ENCODE data around the gene ROBO2. TPM values are rescaled to one million over a fixed set of nuclear protein-coding genes. Genes with fewer than 3 reads are reported as not detected.

The ROBO2 gene
- total and polyA plus RNA-seq, 2 experiments from 2014 or later, result 1.2 to 14.3 TPM

- DNase-seq (ENCODE audit: low spot score), result no peak
- no peaks in the 10 kb centered on the region for H3K4me1 ChIP-seq (ENCODE audit: insufficient read depth)
- no peaks in the 10 kb centered on the region for H3K36me3 ChIP-seq (replicated peaks; ENCODE audit: insufficient read depth, low read depth)
- no peak overlapping the region for H3K27ac ChIP-seq
- no peaks in the 10 kb centered on the region for H4K20me1 ChIP-seq (ENCODE audit: insufficient read depth, poor library complexity, severe bottlenecking)
- no peaks in the 10 kb centered on the region for H3K27me3 ChIP-seq
- no peaks in the 10 kb centered on the region for H3K9me3 ChIP-seq (ENCODE audit: low read depth)
- WGBS (ENCODE audit: low lambda C conversion rate, missing lambda C conversion rate), result 93% methylated on average over 3 of the region's 3 CpGs
- H3K79me2 ChIP-seq, result no peaks in the 10 kb centered on the region
- H3K9me2 ChIP-seq (replicated peaks; ENCODE audit: insufficient read depth), result no peaks in the 10 kb centered on the region
- no peak overlapping the region for H3K4me3 ChIP-seq
- H3K4me2 ChIP-seq, result no peak overlapping the region
- TF ChIP-seq EZH2 (IDR thresholded peaks at IDR 0.05; ENCODE audit: borderline replicate concordance), result no peak
- no peak for TF ChIP-seq CTCF (IDR thresholded peaks at IDR 0.05; ENCODE audit: poor library complexity)
- TF ChIP-seq EZH2phosphoT487 (IDR thresholded peaks at IDR 0.05; ENCODE audit: low read depth, severe bottlenecking, unreplicated experiment), result no peak
- H2AFZ ChIP-seq, result no peak overlapping the region
Measured at GRCh38 chr3:77267589-77267988, 227.7 kb downstream of the ROBO2 start.

GRCh38 chr3:77271306-77271705 is 231.4 kb downstream of the ROBO2 start:
- Histone ChIP-seq H4K20me1 (ENCODE audit: insufficient read depth, poor library complexity, severe bottlenecking) (no peaks in the 10 kb centered on the region), H3K4me1 (ENCODE audit: insufficient read depth) (no peaks in the 10 kb centered on the region), H3K4me3 (no peak overlapping the region), H3K9me2 (replicated peaks; ENCODE audit: insufficient read depth) (no peaks in the 10 kb centered on the region), H3K27ac (no peak overlapping the region), H3K36me3 (replicated peaks; ENCODE audit: insufficient read depth, low read depth) (no peaks in the 10 kb centered on the region), H3K9me3 (ENCODE audit: low read depth) (no peaks in the 10 kb centered on the region), H3K79me2 (no peaks in the 10 kb centered on the region), H2AFZ (no peak overlapping the region), H3K27me3 (no peaks in the 10 kb centered on the region), H3K4me2 (no peak overlapping the region)
- no peak for DNase-seq (ENCODE audit: low spot score)
- WGBS (ENCODE audit: low lambda C conversion rate, missing lambda C conversion rate), result 31% methylated on average over 1 of the region's 1 CpG
- TF ChIP-seq EZH2phosphoT487 (IDR thresholded peaks at IDR 0.05; ENCODE audit: low read depth, severe bottlenecking, unreplicated experiment) (no peak), EZH2 (IDR thresholded peaks at IDR 0.05; ENCODE audit: borderline replicate concordance) (no peak), CTCF (IDR thresholded peaks at IDR 0.05; ENCODE audit: poor library complexity) (no peak)

GRCh38 chr3:77271711-77272110 is 231.8 kb downstream of the ROBO2 start:
- Histone ChIP-seq H3K4me1 (ENCODE audit: insufficient read depth) (no peaks in the 10 kb centered on the region), H4K20me1 (ENCODE audit: insufficient read depth, poor library complexity, severe bottlenecking) (no peaks in the 10 kb centered on the region), H3K4me2 (no peak overlapping the region), H3K79me2 (no peaks in the 10 kb centered on the region), H3K9me3 (ENCODE audit: low read depth) (no peaks in the 10 kb centered on the region), H3K27ac (no peak overlapping the region), H3K27me3 (no peaks in the 10 kb centered on the region), H3K4me3 (no peak overlapping the region), H3K9me2 (replicated peaks; ENCODE audit: insufficient read depth) (no peaks in the 10 kb centered on the region), H3K36me3 (replicated peaks; ENCODE audit: insufficient read depth, low read depth) (no peaks in the 10 kb centered on the region), H2AFZ (no peak overlapping the region)
- TF ChIP-seq EZH2 (IDR thresholded peaks at IDR 0.05; ENCODE audit: borderline replicate concordance) (no peak), CTCF (IDR thresholded peaks at IDR 0.05; ENCODE audit: poor library complexity) (no peak), EZH2phosphoT487 (IDR thresholded peaks at IDR 0.05; ENCODE audit: low read depth, severe bottlenecking, unreplicated experiment) (no peak)
- DNase-seq (ENCODE audit: low spot score), result no peak
- WGBS (ENCODE audit: low lambda C conversion rate, missing lambda C conversion rate), result 94% methylated on average over 6 of the region's 6 CpGs

- H4K20me1 ChIP-seq (ENCODE audit: insufficient read depth, poor library complexity, severe bottlenecking), result no peaks in the 10 kb centered on the region
- 83% methylated on average over 2 of the region's 2 CpGs for WGBS (ENCODE audit: low lambda C conversion rate, missing lambda C conversion rate)
- no peak for DNase-seq (ENCODE audit: low spot score)
Measured at GRCh38 chr3:77279276-77279675, 239.4 kb downstream of the ROBO2 start.

More at GRCh38 chr3:77279276-77279675, 239.4 kb downstream of the ROBO2 start:
- Histone ChIP-seq H3K4me3 (no peak overlapping the region), H3K27ac (no peak overlapping the region), H3K4me1 (ENCODE audit: insufficient read depth) (no peaks in the 10 kb centered on the region), H3K9me3 (ENCODE audit: low read depth) (no peaks in the 10 kb centered on the region), H3K27me3 (no peaks in the 10 kb centered on the region), H3K4me2 (no peak overlapping the region), H3K36me3 (replicated peaks; ENCODE audit: insufficient read depth, low read depth) (no peaks in the 10 kb centered on the region), H3K79me2 (no peaks in the 10 kb centered on the region), H2AFZ (no peak overlapping the region), H3K9me2 (replicated peaks; ENCODE audit: insufficient read depth) (no peaks in the 10 kb centered on the region)
- no peak for TF ChIP-seq EZH2phosphoT487 (IDR thresholded peaks at IDR 0.05; ENCODE audit: low read depth, severe bottlenecking, unreplicated experiment)
- no peak for TF ChIP-seq EZH2 (IDR thresholded peaks at IDR 0.05; ENCODE audit: borderline replicate concordance)
- TF ChIP-seq CTCF (IDR thresholded peaks at IDR 0.05; ENCODE audit: poor library complexity), result no peak

Data from hepatocyte (in vitro differentiated cells).